ENCODE results near the gene PPP1R7.

Gene PPP1R7

GRCh38 chr2:241213567-241213966, 63.3 kb downstream of the PPP1R7 start:
- H3K27me3 ChIP-seq (ENCODE audit: insufficient read depth, low read depth, severe bottlenecking) = no peaks in the 10 kb centered on the region

GRCh38 chr2:241214209-241214608, 63.9 kb downstream of the PPP1R7 start:
- Histone ChIP-seq H3K27me3 (ENCODE audit: insufficient read depth, low read depth, severe bottlenecking) (no peaks in the 10 kb centered on the region), H3K36me3 (no peaks in the 10 kb centered on the region), H3K9me3 (ENCODE audit: severe bottlenecking) (no peaks in the 10 kb centered on the region), H3K4me3 (ENCODE audit: low read depth, low read length) (no peak overlapping the region), H3K27ac (no peak overlapping the region)
- DNase-seq = no peak
- TF ChIP-seq, protein P1, sequence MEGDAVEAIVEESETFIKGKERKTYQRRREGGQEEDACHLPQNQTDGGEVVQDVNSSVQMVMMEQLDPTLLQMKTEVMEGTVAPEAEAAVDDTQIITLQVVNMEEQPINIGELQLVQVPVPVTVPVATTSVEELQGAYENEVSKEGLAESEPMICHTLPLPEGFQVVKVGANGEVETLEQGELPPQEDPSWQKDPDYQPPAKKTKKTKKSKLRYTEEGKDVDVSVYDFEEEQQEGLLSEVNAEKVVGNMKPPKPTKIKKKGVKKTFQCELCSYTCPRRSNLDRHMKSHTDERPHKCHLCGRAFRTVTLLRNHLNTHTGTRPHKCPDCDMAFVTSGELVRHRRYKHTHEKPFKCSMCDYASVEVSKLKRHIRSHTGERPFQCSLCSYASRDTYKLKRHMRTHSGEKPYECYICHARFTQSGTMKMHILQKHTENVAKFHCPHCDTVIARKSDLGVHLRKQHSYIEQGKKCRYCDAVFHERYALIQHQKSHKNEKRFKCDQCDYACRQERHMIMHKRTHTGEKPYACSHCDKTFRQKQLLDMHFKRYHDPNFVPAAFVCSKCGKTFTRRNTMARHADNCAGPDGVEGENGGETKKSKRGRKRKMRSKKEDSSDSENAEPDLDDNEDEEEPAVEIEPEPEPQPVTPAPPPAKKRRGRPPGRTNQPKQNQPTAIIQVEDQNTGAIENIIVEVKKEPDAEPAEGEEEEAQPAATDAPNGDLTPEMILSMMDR (IDR thresholded peaks at IDR 0.05; ENCODE audit: low read depth, low read length) = no peak

More at GRCh38 chr2:241213567-241213966, 63.3 kb downstream of the PPP1R7 start:
- Histone ChIP-seq H3K27ac (no peak overlapping the region), H3K36me3 (no peaks in the 10 kb centered on the region), H3K4me3 (ENCODE audit: low read depth, low read length) (no peak overlapping the region), H3K9me3 (ENCODE audit: severe bottlenecking) (no peaks in the 10 kb centered on the region)
- TF ChIP-seq, protein P1 (IDR thresholded peaks at IDR 0.05; ENCODE audit: low read depth, low read length) = no peak
- DNase-seq = no peak

DNA sequence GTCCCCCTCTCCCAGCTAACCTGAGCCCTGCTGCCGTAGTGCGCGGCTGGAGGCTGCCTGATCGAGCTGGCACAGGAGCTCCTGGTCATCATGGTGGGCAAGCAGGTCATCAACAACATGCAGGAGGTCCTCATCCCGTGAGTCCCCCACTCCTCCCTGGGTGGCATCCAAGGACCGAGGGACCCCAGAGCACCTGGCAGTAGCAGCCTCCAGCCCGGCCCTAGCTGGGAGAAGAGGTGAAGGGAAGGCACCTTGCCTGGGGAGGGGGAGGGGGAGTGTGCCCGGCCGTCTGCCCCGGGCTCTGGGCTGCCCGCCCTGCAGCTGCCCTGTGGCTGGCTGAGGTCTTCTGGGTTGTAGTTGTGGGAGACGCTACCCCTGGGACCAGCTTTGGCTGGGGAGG, 64.5 kb downstream of the PPP1R7 start:
- TF ChIP-seq, protein P1 (IDR thresholded peaks at IDR 0.05; ENCODE audit: low read depth, low read length) = no peak

DNA sequence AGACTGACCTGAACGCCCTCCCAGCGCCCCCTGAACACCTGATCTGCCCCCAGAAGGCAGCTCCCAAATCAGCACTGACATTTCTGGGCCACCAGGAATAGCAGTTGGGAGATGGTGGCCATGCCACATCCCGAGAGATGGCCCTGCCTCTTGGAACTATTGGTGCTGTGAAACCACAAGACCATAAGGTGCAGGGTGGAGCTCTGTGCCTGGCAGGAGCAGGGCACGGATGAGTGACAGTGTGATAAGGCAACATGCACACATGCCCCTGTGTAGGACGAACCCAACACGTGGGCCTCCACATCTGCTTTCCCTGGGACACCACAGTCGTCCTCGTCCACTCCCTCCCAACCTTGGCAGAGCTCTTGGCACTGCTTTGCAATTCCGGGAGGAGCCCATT, 65.2 kb downstream of the PPP1R7 start:
- no peaks in the 10 kb centered on the region for H3K27me3 ChIP-seq (ENCODE audit: insufficient read depth, low read depth, severe bottlenecking)
- H3K36me3 ChIP-seq = no peaks in the 10 kb centered on the region
- TF ChIP-seq, protein P1 (IDR thresholded peaks at IDR 0.05; ENCODE audit: low read depth, low read length) = no peak
- DNase-seq = no peak
- no peaks in the 10 kb centered on the region for H3K9me3 ChIP-seq (ENCODE audit: severe bottlenecking)
- no peak overlapping the region for H3K27ac ChIP-seq
- no peak overlapping the region for H3K4me3 ChIP-seq (ENCODE audit: low read depth, low read length)

More for the DNA sequence above, 64.5 kb downstream of the PPP1R7 start:
- no peak overlapping the region for H3K27ac ChIP-seq
- H3K27me3 ChIP-seq (ENCODE audit: insufficient read depth, low read depth, severe bottlenecking) = no peaks in the 10 kb centered on the region
- H3K4me3 ChIP-seq (ENCODE audit: low read depth, low read length) = no peak overlapping the region
- H3K36me3 ChIP-seq = no peaks in the 10 kb centered on the region
- no peaks in the 10 kb centered on the region for H3K9me3 ChIP-seq (ENCODE audit: severe bottlenecking)
- DNase-seq = no peak

- Histone ChIP-seq H3K27me3 (ENCODE audit: insufficient read depth, low read depth, severe bottlenecking) (no peaks in the 10 kb centered on the region), H3K36me3 (no peaks in the 10 kb centered on the region), H3K4me3 (ENCODE audit: low read depth, low read length) (no peak overlapping the region), H3K9me3 (ENCODE audit: severe bottlenecking) (no peaks in the 10 kb centered on the region), H3K27ac (no peak overlapping the region)
- TF ChIP-seq, protein P1 (IDR thresholded peaks at IDR 0.05; ENCODE audit: low read depth, low read length) = no peak
- no peak for DNase-seq
Observed at GRCh38 chr2:241216211-241216761, 66.0 kb downstream of the PPP1R7 start.

Data from WERI-Rb-1 (cell line).